ENCODE measurements around the gene ARCN1.
A peak's percentile ranks its signal among the peaks of the same experiment; 100 is the strongest.

Gene ARCN1

GRCh38 chr11:118572061-118572980, at the start of gene ARCN1:
Gene ARCN1, plus strand, starts transcription at chr11:118572409. Its CDS starts 139 bp downstream, at chr11:118572548.
- DNase-seq (ENCODE audit: low spot score), result peak; percentile 76

GRCh38 chr11:118522571-118523072, 49.6 kb upstream of the ARCN1 start:
- peak; percentile 35 for DNase-seq (ENCODE audit: low spot score)

DNA sequence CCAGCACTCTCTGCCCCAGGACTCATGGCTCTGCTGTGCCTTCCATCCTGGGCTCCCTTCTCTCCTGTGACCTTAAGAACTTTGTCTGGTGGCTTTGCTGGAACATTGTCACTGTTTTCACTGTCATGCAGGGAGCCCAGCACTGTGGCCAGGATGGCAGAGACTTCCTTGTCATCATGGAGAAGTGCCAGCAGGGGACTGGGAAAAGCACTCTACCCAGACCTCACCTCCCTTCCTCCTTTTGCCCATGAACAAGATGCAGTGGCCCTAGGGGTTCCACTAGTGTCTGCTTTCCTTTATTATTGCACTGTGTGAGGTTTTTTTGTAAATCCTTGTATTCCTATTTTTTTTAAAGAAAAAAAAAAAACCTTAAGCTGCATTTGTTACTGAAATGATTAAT, 47.9 kb upstream of the ARCN1 start:
- DNase-seq (ENCODE audit: low spot score), result no peak

- no peak for DNase-seq (ENCODE audit: low spot score)
These were observed 47.3 kb upstream of the ARCN1 start for GRCh38 chr11:118524757-118525470.

GRCh38 chr11:118526688-118527087, 45.5 kb upstream of the ARCN1 start:
- DNase-seq (ENCODE audit: low spot score), result no peak

DNA sequence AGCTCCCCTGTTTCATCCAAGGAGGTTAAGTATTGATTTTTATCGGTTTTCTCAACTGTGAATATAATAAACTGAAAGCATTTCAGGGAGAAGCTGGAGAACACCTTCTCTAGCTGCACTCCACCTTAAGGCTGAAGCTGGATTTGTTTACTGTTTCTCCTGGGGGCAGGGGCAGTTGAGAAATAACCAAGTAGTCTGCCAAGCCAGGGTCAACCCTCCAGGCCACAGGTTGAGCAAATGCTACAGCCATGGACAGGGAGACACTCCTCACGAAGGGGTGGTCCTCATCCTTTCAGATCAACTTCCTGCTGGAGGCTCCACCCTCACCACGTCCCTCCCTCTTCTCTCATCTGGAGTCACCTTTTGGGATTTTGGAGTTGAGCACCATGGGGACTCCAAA, 45.1 kb upstream of the ARCN1 start, which contains the start of gene TTC36:
Gene TTC36 (plus strand): TSS at position 366 of the 400 bp plus-strand sequence. CDS start 21 bp downstream, at position 387.
- no peak for DNase-seq (ENCODE audit: low spot score)

GRCh38 chr11:118528511-118528910, 43.7 kb upstream of the ARCN1 start:
- DNase-seq (ENCODE audit: low spot score), result no peak

DNA sequence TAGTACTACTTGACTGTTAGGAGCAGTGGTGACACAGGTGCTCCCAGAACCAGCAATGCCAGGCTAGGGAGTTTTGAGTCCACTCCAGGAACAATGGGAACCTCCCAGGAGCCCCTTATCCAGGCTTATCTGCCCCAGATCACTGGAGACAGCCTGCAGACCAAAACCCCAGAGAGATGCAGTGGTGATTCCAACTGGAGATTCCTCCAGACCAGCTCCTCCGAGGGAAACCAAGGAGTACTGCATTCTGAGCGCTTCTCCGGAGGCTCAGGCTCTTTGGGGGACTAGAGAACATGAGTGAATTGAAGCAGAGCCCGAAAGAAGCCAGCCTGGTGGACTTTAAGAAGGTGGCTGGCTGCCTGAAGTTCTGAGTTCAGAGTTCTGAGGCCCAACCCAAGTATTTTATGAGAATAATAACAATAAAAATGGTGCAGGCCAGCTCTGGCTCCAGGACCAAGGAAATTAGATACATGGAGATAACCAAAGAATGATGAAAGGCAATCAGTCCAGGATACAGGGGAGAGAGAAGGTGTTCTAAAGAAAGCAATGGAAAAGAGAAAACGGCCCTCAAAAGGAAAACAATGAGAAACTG, 42.5 kb upstream of the ARCN1 start:
- DNase-seq (ENCODE audit: low spot score), result no peak

DNA sequence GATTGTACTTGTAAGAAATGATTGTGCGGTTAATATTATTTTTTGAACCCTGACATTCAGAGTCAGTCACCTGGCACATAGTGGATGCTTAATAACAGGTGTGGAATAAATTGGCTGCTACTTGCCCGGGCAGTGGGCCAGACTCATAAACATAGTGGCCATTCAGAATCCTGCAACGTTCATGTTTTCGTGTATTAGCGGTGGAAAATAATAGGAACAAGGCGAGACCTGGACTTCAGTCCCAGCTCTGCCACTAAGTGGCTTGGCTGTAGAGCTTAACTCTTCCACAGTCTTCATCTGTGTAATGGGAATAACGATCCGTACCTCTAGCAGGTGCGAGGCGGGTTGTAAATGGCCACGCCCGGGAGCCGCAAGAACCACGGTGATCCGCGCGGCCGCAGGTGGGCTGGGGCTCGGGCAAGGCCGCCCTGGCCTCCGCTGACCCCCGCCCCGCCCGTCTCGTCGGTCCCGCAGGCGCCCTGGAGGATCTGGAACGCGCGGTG, 42.0 kb upstream of the ARCN1 start:
- DNase-seq (ENCODE audit: low spot score), result no peak

DNA sequence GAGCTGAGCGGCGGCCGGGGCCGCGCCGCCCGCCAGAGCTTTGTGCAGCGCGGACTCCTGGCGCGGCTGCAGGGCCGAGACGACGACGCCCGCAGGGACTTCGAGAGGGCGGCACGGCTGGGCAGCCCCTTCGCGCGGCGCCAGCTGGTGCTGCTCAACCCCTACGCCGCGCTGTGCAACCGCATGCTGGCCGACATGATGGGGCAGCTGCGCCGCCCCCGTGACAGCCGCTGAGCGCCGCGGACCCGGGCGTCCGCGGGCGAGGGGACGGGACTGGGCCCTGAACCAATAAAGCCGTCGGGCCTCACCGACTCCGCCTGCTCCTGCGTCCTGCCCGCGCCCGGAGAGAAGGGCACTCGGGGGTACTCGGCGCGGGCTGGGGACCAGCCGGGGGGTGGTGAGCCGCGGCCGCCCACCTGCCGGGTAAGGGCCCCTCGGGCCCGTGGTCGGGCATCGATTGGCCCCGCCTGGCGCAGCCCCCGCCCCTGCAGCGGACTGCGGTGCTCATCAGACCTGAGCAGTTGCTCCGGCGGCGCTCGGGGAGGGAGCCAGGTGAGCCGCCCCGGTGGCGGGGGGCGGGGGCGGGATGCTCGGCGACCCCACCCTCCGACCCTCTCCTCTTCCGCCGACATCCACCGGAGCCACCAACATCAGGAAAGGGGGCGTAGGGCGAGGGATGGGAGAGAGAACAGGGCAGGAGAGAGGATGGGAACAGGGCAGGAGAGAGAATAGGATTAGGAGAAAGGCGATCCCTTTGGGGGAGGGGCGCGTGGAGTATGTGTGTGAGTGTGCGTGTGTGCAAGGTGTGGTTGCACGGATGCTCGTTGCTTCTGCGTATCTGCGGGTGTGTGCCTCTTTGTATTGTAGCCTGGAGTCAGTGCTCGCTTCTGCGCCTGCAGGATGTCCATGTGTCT, 41.3 kb upstream of the ARCN1 start, which contains the start of gene TMEM25:
Gene TMEM25 (plus strand): TSS at position 510 of the 914 bp plus-strand sequence. CDS start 610 bp downstream, outside the sequence.
- no peak for DNase-seq (ENCODE audit: low spot score)

- no peak for DNase-seq (ENCODE audit: low spot score)
These were observed 40.6 kb upstream of the ARCN1 start for GRCh38 chr11:118531597-118532084.

DNA sequence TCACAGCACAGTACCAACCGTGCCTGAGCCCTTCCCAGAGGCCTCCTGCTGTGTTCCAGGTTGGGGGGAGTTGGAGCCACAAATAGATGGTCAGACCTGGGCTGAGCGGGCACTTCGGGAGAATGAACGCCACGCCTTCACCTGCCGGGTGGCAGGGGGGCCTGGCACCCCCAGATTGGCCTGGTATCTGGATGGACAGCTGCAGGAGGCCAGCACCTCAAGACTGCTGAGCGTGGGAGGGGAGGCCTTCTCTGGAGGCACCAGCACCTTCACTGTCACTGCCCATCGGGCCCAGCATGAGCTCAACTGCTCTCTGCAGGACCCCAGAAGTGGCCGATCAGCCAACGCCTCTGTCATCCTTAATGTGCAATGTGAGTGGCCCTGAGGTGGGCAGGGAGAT, 40.1 kb upstream of the ARCN1 start:
- DNase-seq (ENCODE audit: low spot score), result no peak

GRCh38 chr11:118532852-118533768, 39.1 kb upstream of the ARCN1 start:
- DNase-seq (ENCODE audit: low spot score), result no peak

GRCh38 chr11:118533769-118534729, 38.2 kb upstream of the ARCN1 start:
- no peak for DNase-seq (ENCODE audit: low spot score)

GRCh38 chr11:118535261-118535660, 36.9 kb upstream of the ARCN1 start:
- no peak for DNase-seq (ENCODE audit: low spot score)

DNA sequence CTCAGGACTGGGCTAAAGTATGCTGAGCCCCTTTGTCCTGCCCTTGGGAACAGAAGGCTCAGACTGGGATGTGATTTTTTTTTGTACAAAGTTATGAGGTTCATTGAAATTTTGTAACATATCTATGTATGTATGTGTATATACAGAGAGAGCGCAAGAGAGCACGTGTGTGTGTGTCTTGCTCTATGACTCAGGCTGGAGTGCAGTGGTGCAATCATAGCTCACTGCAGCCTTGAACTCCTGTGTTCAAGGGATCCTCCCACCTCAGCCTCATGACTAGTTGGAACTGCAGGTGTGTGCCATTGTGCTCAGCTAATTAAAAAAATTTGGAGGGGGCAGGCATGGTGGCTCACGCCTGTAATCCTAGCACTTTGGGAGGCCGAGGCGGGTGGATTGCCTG, 35.5 kb upstream of the ARCN1 start:
- DNase-seq (ENCODE audit: low spot score), result no peak

GRCh38 chr11:118537409-118537980, 34.7 kb upstream of the ARCN1 start:
- DNase-seq (ENCODE audit: low spot score), result no peak

DNA sequence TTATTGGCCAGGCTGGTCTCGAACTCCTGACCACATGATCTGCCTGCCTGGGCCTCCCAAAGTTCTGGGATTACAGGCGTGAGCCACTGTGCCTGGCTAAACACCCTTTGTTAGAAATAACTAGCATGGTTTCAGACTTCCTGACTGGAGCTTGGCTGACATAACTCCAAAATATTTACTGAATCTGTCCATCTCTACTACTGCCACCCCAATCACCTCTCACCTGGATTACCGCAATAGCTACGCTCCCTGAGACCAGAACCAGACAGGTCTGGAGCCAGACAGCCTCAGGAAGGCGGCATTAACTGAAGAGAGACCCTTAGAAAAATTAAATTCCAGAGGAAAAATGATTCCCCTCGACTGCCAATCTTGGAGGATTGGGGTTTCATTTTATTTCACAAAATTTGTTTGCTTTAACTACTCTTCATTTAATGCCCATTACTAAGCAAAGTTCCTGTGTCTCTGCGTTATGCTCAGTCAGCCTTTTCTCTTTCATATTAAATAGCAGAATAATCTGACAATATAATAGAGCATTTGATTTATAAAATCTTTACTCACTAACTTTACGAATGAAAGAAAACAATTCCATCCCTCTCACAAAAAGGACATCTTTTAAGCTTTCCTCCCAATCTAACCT, 28.1 kb upstream of the ARCN1 start:
- DNase-seq (ENCODE audit: low spot score), result no peak
